Skin of body (tissue), 2 donors: Measurements from ENCODE around the gene SLC43A3. TPM values are rescaled to one million over a fixed set of nuclear protein-coding genes. Genes with fewer than 3 reads are reported as not detected.
"Not testable (repeated sequence)": the region's sequence is repeated elsewhere in the genome, so short reads cannot be mapped to it uniquely, and the experiment has no call there.

ENCODE experiments used
- DNase-seq: peaks from one replicate; lab custom pipeline; 2025; lab: John Stamatoyannopoulos, UW
- total RNA-seq: library from RNA; depleted of rRNA; stranded (reverse); fragments of >200 nt; gene quantifications from one replicate; pipeline ENCODE4 v1.2.3, GENCODE V29; 2014

The SLC43A3 gene
- total RNA-seq, 1 donor from 2014 or later, result 18.3 TPM

GRCh38 chr11:57460022-57460757 lies 33.3 kb upstream of the SLC43A3 start, which contains the start of gene RTN4RL2:
RTN4RL2 (plus strand) TSS chr11:57460528; CDS start chr11:57460866, 338 bp downstream.
- no peak for DNase-seq

- no peak for DNase-seq
These were observed 32.5 kb upstream of the SLC43A3 start for GRCh38 chr11:57459164-57460021.

- DNase-seq, result no peak
These were observed 31.7 kb upstream of the SLC43A3 start for GRCh38 chr11:57458410-57459163.

- no peak for DNase-seq
These were observed 31.1 kb upstream of the SLC43A3 start for GRCh38 chr11:57458060-57458409.

GRCh38 chr11:57457643-57458023 lies 30.7 kb upstream of the SLC43A3 start:
- DNase-seq, result no peak

- peak; percentile 66 for DNase-seq
These were observed 30.2 kb upstream of the SLC43A3 start for GRCh38 chr11:57456960-57457642.

- no peak for DNase-seq
These were observed 26.7 kb upstream of the SLC43A3 start for GRCh38 chr11:57453543-57454177.

GRCh38 chr11:57446055-57446454 lies 19.1 kb upstream of the SLC43A3 start:
- DNase-seq, result no peak

- not testable (repeated sequence) for DNase-seq
These were observed 18.1 kb upstream of the SLC43A3 start for GRCh38 chr11:57445122-57445394.

GRCh38 chr11:57444362-57445121 lies 17.6 kb upstream of the SLC43A3 start:
- no peak for DNase-seq

GRCh38 chr11:57440744-57441414 lies 14.0 kb upstream of the SLC43A3 start:
- DNase-seq, result no peak

- DNase-seq, result no peak
These were observed 12.9 kb upstream of the SLC43A3 start for GRCh38 chr11:57439786-57440185.

GRCh38 chr11:57438345-57439285 lies 11.7 kb upstream of the SLC43A3 start:
- DNase-seq, result no peak

- no peak for DNase-seq
These were observed 9.1 kb upstream of the SLC43A3 start for GRCh38 chr11:57436031-57436430.

- no peak for DNase-seq
These were observed 8.0 kb upstream of the SLC43A3 start for GRCh38 chr11:57434640-57435546.

GRCh38 chr11:57432714-57433163 lies 5.8 kb upstream of the SLC43A3 start:
- DNase-seq, result no peak

- DNase-seq, result no peak
These were observed 5.2 kb upstream of the SLC43A3 start for GRCh38 chr11:57432149-57432561.
